Measurements from ENCODE around the gene DDX43.

GRCh38 chr6:73409395-73409794 is 14.8 kb downstream of the DDX43 start:
- TF ChIP-seq CTCF (IDR thresholded peaks at IDR 0.05 in 2 of 3, conservative IDR thresholded peaks at IDR 0.05 in 1 of 3; ENCODE audit: borderline replicate concordance in 1 of 3, insufficient read depth in 1 of 3, low read depth in 2 of 3, low read length in 2 of 3): no peak
- no peak for TF ChIP-seq FOSL1 (IDR thresholded peaks at IDR 0.05; ENCODE audit: low read depth)
- no peak for TF ChIP-seq CEBPB (IDR thresholded peaks at IDR 0.05; ENCODE audit: low read depth)
- TF ChIP-seq ZNF274 (IDR thresholded peaks at IDR 0.05; ENCODE audit: low read depth, low read length): no peak
- TF ChIP-seq REST (IDR thresholded peaks at IDR 0.05; ENCODE audit: low read depth): no peak
- no peak for TF ChIP-seq TCF7L2 (IDR thresholded peaks at IDR 0.05; ENCODE audit: borderline replicate concordance, extremely low read depth, insufficient read depth, insufficient read length)
- no peak for TF ChIP-seq POLR2AphosphoS5 (IDR thresholded peaks at IDR 0.05; ENCODE audit: low read depth, low read length)
- TF ChIP-seq EZH2phosphoT487 (IDR thresholded peaks at IDR 0.05; ENCODE audit: borderline replicate concordance): no peak
- TF ChIP-seq EZH2 (IDR thresholded peaks at IDR 0.05): no peak
- no peak for TF ChIP-seq JUND (IDR thresholded peaks at IDR 0.05)
- TF ChIP-seq POLR2A (IDR thresholded peaks at IDR 0.05; ENCODE audit: borderline replicate concordance, extremely low read depth, insufficient read depth, insufficient read length): no peak
- no peak for TF ChIP-seq ELF1 (IDR thresholded peaks at IDR 0.05; ENCODE audit: borderline replicate concordance, low read depth)
- no peak for TF ChIP-seq ATF3 (IDR thresholded peaks at IDR 0.05)
- TF ChIP-seq SP1 (IDR thresholded peaks at IDR 0.05; ENCODE audit: low read depth): no peak
